HG03469 (cell line): ENCODE results near the gene ARSJ.

ENCODE experiments used
- ATAC-seq: cut with Tn5 transposase; IDR thresholded peaks from one replicate; pipeline ENCODE4 v1.9.1; 2021; ENCODE audit warnings: mild to moderate bottlenecking, moderate library complexity, moderate number of reproducible peaks; ENCODE audit not compliant: unreplicated experiment

ARSJ gene

DNA sequence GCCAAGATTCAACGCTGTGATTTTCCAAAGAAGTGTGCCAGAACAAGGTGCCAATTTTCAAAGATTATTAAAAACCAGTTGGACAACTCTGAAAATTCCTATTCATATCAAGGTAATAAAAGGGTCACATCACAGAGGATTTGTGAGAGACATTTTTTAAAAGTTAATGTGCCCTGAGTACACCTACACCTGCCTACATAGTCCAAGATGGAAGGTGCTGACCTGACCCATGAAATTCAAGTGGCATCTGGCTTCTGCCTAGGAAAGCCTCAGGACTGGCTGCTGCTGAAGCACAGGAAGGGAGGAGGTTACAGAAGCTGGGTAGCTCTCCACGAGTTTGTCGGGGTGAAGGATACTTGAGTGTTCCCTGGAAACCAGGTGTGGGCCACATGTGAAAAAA, 11.4 kb upstream of the ARSJ start:
- ATAC-seq = no peak

DNA sequence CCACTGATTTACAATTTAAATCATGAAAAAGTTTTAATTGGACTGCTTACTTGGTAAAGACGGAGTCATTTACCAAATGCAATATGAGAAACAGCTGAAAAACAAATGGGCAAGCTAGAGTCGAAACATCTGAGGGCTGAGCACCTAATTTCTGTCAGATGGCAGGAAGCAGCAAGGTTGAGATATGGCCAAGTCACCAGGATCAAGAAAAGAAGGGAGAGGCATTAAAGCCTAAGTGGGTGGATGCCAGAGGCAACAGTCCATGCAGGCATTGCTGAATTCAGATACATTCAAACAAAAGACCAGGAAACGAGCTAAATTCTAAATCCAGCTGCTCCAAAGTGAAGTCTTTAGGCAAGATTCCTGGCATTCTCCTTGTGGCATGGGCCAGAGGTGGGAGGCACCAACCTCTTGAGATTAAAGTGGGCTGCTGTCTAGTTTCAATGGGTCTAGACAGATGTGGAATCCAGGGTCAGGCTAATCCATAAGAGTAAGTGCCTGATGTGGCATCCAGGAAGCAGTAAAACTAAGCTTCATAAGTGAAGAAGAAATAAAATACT, 8.0 kb upstream of the ARSJ start:
- no peak for ATAC-seq

DNA sequence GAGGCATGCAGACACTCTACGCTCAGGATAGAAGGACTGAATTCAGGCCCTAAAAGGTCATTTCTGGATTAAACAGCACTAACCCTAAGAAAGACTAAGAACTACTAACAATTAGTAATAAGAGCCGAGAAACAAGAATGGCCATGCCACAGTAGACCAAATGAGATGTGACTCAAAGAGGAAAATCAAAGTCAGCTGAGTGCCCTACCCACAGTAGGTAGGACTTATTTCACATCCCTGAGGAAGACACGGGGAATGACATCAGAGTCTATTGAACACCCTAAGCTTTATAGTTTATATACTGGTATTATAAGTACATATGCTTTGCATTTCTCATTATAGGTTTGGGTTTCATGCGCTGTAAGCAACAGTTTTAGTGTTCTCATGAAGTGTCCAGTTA, 2.7 kb upstream of the ARSJ start:
- ATAC-seq = no peak

- ATAC-seq = no peak
Measured at GRCh38 chr4:113981591-113981990, 2.1 kb upstream of the ARSJ start.

DNA sequence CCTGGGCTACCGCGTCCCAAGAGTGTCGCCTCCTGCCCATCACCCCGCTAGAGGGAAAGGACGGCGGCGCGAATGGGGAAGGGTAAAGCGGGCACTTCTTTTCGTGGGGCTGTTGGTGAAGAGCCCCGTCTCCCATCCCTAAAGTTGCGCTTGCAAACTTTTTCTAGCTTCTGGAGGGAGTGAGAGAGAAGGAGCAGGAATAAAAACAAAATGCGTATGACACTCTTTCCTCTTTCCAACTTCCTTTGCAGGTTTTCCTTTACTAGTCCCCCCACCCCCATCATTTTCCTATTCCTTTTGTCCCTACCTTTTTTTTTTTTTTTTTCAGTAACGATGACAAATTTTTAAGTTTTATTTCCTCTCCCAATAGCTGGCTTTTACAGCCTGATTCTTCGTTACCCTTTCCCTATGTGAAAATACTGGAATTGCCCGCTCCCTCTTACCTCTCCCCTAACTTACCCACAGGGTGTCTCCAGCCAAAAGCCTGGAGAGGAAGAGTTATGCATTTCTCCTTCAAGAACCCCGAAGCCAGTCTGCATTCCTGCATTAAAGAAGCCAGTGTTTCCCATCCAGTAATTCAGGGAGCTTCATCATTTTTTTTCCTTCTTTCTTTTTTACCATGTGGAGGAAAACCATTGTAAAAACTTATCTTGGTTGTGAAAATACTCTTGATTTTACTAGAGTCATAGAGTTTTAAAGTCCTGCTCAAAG, 613 bp upstream of the ARSJ start:
- ATAC-seq = no peak

GRCh38 chr4:113978561-113979147, 793 bp downstream of the ARSJ start:
- no peak for ATAC-seq

- no peak for ATAC-seq
Measured at GRCh38 chr4:113978105-113978504, 1.3 kb downstream of the ARSJ start.

GRCh38 chr4:113977526-113977855, 2.0 kb downstream of the ARSJ start:
- ATAC-seq = no peak

DNA sequence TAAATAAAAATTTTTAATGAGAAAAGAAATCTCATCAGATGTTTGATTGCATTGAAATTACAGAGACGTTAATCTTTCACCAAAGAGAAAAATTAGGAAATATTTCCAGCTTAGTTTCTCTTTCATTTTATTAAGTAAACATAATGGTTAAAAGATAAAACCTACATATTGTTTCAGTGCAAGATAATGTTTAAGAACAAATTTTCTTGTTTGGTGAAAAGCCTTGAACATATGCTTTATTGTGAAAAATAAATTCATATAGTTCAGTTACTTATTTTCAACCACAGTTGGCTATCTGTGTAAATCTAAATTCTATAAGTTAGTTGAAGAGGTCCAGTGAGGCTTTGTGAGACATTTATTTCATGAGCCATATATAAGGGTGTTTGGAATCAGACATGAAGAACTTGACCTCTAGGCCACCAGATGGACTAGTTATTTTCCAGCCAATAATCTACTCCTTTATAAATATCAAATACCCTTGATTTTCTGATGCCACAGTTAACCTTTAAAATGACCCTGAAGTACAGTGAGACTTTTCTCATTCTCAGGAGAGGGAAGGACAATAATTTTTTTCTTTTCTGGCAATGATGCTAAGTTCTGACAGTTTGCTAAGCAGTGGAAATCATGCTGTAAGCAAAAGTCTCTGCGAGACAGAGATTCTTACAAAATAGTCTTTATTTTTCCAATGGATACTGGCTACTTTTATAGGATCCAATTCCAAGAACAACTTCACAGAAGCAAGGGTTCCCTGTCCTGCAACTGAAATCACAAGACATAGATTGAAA, 2.5 kb downstream of the ARSJ start:
- ATAC-seq = no peak

DNA sequence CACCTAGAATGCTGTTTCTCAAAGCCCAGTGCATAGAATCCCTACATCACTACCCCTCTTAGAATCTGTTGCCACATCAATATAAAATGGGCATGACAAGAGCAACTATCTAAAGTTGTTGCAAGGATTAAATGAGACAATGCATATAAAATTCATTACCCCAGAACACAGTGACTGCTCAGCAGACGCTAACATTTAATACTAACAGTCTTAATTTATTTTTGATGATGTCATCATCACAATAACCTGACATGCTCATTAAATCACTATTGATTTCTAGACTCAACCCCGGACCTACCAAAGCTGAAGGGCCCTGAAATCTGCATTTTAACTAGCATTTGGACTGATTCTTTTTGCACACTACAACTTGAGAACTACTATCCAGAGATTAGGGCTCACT, 3.9 kb downstream of the ARSJ start:
- ATAC-seq = no peak

DNA sequence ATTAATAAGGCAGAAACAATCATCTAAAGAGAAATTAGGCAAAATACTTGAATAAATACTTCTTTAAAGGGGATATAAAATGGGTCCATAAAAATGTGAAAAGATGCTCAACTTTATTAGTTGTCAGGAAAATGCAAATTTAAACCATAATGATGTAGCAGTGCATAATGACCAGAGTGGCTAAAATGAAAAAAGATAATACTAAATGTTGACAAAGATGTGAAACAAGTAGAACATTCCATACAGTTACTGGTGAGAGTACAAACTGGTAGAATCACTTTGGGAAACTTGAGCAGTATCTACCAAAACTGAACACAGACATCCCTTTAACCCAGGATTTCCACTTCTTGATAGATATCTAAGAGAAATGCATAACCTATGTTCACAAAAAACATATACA, 5.0 kb downstream of the ARSJ start:
- ATAC-seq = no peak

DNA sequence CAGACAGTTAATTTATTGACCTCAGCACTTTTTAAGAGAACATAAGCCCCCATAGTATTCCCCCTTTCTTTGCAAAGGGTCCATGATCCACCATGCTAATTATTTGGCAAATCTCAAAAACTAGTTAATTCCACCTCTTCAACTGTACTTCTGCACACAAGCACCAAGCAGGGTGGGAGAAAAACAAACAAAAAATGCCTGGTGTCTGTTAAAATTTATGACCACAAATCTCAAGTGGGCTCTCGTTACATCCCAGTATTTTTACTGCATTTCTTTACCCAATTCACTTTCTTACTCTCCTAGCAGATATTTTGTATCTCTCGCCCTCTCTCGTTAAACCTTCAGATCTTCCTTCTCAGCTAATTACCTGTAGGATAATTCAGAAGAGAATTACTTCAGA, 6.1 kb downstream of the ARSJ start:
- ATAC-seq = no peak

- no peak for ATAC-seq
Measured at GRCh38 chr4:113972781-113973180, 6.7 kb downstream of the ARSJ start.

DNA sequence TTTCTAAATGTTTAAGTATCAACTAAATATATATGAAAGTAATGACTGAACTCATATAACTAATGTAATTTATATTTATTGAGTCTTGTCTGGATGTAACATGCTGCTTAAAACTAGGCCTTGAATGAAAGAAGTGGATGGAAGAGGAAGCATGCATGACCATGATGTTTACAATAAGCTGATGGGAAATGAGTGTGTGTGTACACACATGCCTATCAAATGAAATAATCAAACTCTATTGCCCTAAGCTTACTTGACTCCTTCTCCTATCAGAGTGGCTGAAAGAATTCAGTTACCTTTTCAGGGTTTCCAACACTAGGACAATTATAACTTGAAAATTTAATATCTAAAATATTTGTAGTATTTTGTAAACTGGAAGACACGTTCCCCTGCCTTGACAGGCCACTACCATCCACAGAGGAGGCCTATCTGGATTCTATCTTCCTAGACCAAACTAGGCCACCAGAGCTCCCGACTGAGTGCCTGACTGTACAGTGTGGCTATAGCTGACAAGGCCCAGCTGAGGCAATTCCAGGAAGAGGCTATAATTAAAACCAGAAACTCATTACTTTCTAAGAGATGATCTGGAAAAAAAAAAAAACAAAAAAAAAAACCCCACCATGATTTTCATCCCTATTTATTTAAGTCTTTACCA, 7.6 kb downstream of the ARSJ start:
- no peak for ATAC-seq

DNA sequence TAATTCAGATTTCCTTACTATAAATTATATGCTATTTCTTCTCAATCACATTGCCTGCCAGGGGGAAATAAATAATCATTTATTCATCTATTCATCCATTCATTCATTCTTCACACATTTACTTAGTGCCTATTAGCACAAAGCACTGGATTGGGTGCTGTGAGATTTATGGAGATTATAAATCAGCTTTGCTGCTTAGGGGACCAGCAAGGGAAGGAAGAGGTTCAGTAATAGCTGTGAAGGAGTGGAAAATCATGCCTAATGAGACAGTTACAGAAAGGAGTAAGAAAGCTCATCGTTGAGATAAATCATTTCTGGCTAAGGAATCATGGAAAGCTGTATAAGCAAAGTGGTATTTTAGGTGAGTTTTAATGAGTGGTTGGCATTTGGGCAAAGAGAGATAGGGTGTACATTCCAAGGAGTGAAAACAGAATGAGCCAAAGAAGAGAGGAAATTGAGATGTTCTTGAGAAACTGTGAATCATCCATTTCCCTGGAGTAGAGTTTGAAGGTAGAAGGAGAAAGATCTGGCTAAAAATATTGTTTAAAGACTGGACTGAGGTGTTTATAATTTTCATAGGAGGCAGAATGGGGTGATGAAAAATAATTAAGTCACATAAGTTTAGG, 9.6 kb downstream of the ARSJ start:
- ATAC-seq = no peak

DNA sequence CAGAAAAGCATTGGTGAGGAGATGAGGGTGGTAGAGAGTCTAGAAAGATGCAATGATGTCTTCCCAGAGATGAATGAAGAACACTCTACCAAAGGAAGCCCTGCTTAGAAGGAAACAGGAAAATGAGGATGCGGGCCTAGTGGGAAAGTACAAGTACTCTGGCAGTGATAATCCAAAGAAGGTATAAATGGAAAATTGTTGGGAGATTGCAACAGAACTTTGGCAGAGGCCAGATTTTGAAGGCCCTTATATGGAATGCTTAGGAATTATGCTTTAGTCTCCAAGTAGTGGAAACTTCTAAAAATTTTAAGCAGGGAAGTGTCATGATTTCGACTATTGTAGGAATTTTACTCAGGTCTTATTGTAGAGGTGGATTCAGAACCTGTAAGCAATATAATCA, 11.0 kb downstream of the ARSJ start:
- ATAC-seq = no peak

DNA sequence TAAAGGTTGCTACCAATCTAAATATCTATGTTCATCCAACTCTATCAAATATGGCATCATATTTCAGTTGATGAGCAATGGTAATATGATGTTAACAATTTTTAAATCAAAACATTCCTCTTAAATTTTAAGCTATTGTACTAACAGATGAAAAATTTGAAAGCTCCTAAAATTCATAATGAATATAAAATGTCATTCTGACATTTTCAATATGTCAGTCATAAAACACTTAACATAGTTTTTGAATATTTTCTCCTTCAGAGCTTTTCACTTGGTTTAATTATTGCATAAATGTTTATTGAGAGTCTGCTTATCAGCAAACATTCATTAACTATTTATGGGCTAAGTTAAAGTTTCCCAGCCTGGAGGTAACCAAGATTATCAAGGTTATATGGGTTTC, 11.8 kb downstream of the ARSJ start:
- no peak for ATAC-seq

- ATAC-seq = no peak
Measured at GRCh38 chr4:113962719-113963265, 16.7 kb downstream of the ARSJ start.

DNA sequence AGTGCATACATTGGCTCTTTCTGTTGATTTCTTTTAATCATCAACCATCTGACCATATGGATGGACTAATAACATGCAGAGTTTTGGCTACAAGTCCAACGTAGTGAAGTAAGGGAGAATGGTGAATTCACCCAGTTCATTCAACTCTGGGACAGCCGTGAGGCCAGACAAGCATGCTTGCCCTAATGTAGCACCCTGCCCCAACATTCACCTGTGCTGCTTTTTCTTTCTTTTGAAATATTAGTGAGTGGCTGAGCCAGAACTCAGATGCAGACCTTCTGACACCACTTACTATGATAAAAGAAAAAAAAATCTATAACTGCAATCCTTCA, 17.5 kb downstream of the ARSJ start:
- ATAC-seq = no peak

- ATAC-seq = no peak
Measured at GRCh38 chr4:113960684-113961321, 18.6 kb downstream of the ARSJ start.
